ENCODE data around the gene ATP5PD. TPM values are rescaled to one million over a fixed set of nuclear protein-coding genes. Genes with fewer than 3 reads are reported as not detected.

The ATP5PD gene
- total and polyA plus RNA-seq, 7 donors, result 409 to 931 (median 577) TPM

GRCh38 chr17:75051941-75052340, 5.2 kb upstream of the ATP5PD start:
- WGBS, 3 donors, result 71 to 89% (median 80%) methylated on average over 2 of the region's 2 CpGs
- Histone ChIP-seq H3K36me3 (ENCODE audit: insufficient read depth in 1 of 2, low read depth in 1 of 2) (peaks cover 7 to 78% of the 10 kb centered on the region in 2 donors), H3K4me1 (peaks cover 13% of the 10 kb centered on the region), H3K4me3 (no peak overlapping the region), H3K9me3 (no peaks in the 10 kb centered on the region), H3K27ac (no peak overlapping the region), H3K27me3 (ENCODE audit: insufficient read depth in 3 of 3, low read length in 2 of 3) (no peaks in the 10 kb centered on the region)
- DNase-seq (no peak), ATAC-seq (no peak)
- intact Hi-C loops (cut with DNase I), result no loop called here
- TF ChIP-seq CTCF (IDR thresholded peaks at IDR 0.05), result no peak

- DNase-seq (no peak), ATAC-seq (no peak)
- no peak overlapping the region for H3K27ac ChIP-seq
- peaks cover 21% of the 10 kb centered on the region for H3K4me1 ChIP-seq
- no peaks in the 10 kb centered on the region for H3K27me3 ChIP-seq (ENCODE audit: insufficient read depth in 3 of 3, low read length in 2 of 3)
- H3K4me3 ChIP-seq, result no peak overlapping the region
- no peaks in the 10 kb centered on the region for H3K9me3 ChIP-seq
- peaks cover 7 to 57% of the 10 kb centered on the region in 2 donors for H3K36me3 ChIP-seq (ENCODE audit: insufficient read depth in 1 of 2, low read depth in 1 of 2)
- intact Hi-C loops (cut with DNase I), result loop anchor here in 1 of 2 donors (5.0 kb wide), 1 partner anchor 153 kb away; no protein-coding TSS in a partner anchor
- no peak for TF ChIP-seq CTCF (IDR thresholded peaks at IDR 0.05)
These were observed 2.9 kb upstream of the ATP5PD start for GRCh38 chr17:75049706-75050105.

- Histone ChIP-seq H3K4me1 (peaks cover 21% of the 10 kb centered on the region), H3K36me3 (ENCODE audit: insufficient read depth in 1 of 2, low read depth in 1 of 2) (peaks cover 7 to 50% of the 10 kb centered on the region in 2 donors), H3K9me3 (no peaks in the 10 kb centered on the region), H3K4me3 (no peak overlapping the region), H3K27me3 (ENCODE audit: insufficient read depth in 3 of 3, low read length in 2 of 3) (no peaks in the 10 kb centered on the region), H3K27ac (no peak overlapping the region)
- intact Hi-C loops (cut with DNase I), result loop anchor here in 1 of 2 donors (5.0 kb wide), 1 partner anchor 153 kb away; no protein-coding TSS in a partner anchor
- ATAC-seq (no peak), DNase-seq (no peak)
- 85 to 87% (median 86%) methylated on average over 5 of the region's 5 CpGs for WGBS, 3 donors
- no peak for TF ChIP-seq CTCF (IDR thresholded peaks at IDR 0.05)
These were observed 2.3 kb upstream of the ATP5PD start for GRCh38 chr17:75049057-75049456.

- intact Hi-C loops (cut with DNase I), result loop anchor here in 1 of 2 donors (5.0 kb wide), 1 partner anchor 154 kb away; no protein-coding TSS in a partner anchor
- no peak for TF ChIP-seq CTCF (IDR thresholded peaks at IDR 0.05)
- 20 to 29% (median 20%) methylated on average over 5 of the region's 5 CpGs for WGBS, 3 donors
- Histone ChIP-seq H3K4me3 (peak overlapping the region; percentile 95), H3K36me3 (ENCODE audit: insufficient read depth in 1 of 2, low read depth in 1 of 2) (peaks cover 7 to 43% of the 10 kb centered on the region in 2 donors), H3K4me1 (peaks cover 21% of the 10 kb centered on the region), H3K27me3 (ENCODE audit: insufficient read depth in 3 of 3, low read length in 2 of 3) (no peaks in the 10 kb centered on the region), H3K27ac (peak overlapping the region; percentile 97), H3K9me3 (no peaks in the 10 kb centered on the region)
- DNase-seq, result no peak
- no peak for ATAC-seq
These were observed 1.6 kb upstream of the ATP5PD start for GRCh38 chr17:75048249-75048878.

Data from psoas muscle (tissue), 8 donors.